ENCODE results near the gene PNMT.
A peak's percentile ranks its signal among the peaks of the same experiment; 100 is the strongest.
"Not testable (repeated sequence)": the region's sequence is repeated elsewhere in the genome, so short reads cannot be mapped to it uniquely, and the experiment has no call there.

Gene PNMT

GRCh38 chr17:39687546-39688474 lies 19.6 kb downstream of the PNMT start, which contains the start of gene PGAP3:
Gene PGAP3, minus strand, starts transcription at chr17:39688057. Its CDS starts 43 bp downstream, at chr17:39688014.
- FAIRE-seq, result no peak
- DNase-seq (ENCODE audit: low spot score), result peak; percentile 85

GRCh38 chr17:39688475-39688835 lies 20.2 kb downstream of the PNMT start:
- DNase-seq (ENCODE audit: low spot score) (no peak), FAIRE-seq (no peak)

- FAIRE-seq, result no peak
- no peak for DNase-seq (ENCODE audit: low spot score)
Measured at GRCh38 chr17:39688945-39689344, 20.7 kb downstream of the PNMT start.

- FAIRE-seq (no peak), DNase-seq (ENCODE audit: low spot score) (no peak)
Measured at GRCh38 chr17:39694593-39694992, 26.3 kb downstream of the PNMT start.

GRCh38 chr17:39695089-39695474 lies 26.8 kb downstream of the PNMT start:
- FAIRE-seq, result no peak
- peak; percentile 22 for DNase-seq (ENCODE audit: low spot score)

GRCh38 chr17:39696731-39697130 lies 28.5 kb downstream of the PNMT start:
- FAIRE-seq (no peak), DNase-seq (ENCODE audit: low spot score) (no peak)

GRCh38 chr17:39697961-39698360 lies 29.7 kb downstream of the PNMT start:
- no peak for FAIRE-seq
- no peak for DNase-seq (ENCODE audit: low spot score)

- FAIRE-seq; DNase-seq (ENCODE audit: low spot score): not testable (repeated sequence)
Measured at GRCh38 chr17:39699157-39699817, 31.0 kb downstream of the PNMT start.

- peak; percentile 58 for FAIRE-seq
- DNase-seq (ENCODE audit: low spot score), result peak; percentile 49
Measured at GRCh38 chr17:39699818-39700147, 31.5 kb downstream of the PNMT start, which contains the start of gene ERBB2. Gene ERBB2, plus strand, starts transcription at chr17:39700064. Its CDS starts 175 bp downstream, at chr17:39700239.

- FAIRE-seq, result no peak
- DNase-seq (ENCODE audit: low spot score), result no peak
Measured at GRCh38 chr17:39700148-39700987, 32.1 kb downstream of the PNMT start.

GRCh38 chr17:39701012-39701783 lies 32.9 kb downstream of the PNMT start:
- FAIRE-seq (no peak), DNase-seq (ENCODE audit: low spot score) (no peak)

- no peak for FAIRE-seq
- DNase-seq (ENCODE audit: low spot score), result no peak
Measured at GRCh38 chr17:39701784-39702422, 33.6 kb downstream of the PNMT start.

- DNase-seq (ENCODE audit: low spot score), result no peak
- no peak for FAIRE-seq
Measured at GRCh38 chr17:39702901-39703893, 34.9 kb downstream of the PNMT start.

- DNase-seq (ENCODE audit: low spot score) (no peak), FAIRE-seq (no peak)
Measured at GRCh38 chr17:39703913-39704312, 35.7 kb downstream of the PNMT start.

GRCh38 chr17:39704821-39705551 lies 36.7 kb downstream of the PNMT start:
- FAIRE-seq, result no peak
- no peak for DNase-seq (ENCODE audit: low spot score)

GRCh38 chr17:39705786-39706348 lies 37.6 kb downstream of the PNMT start:
- FAIRE-seq, result no peak
- DNase-seq (ENCODE audit: low spot score), result no peak

GRCh38 chr17:39706383-39706782 lies 38.1 kb downstream of the PNMT start:
- no peak for FAIRE-seq
- no peak for DNase-seq (ENCODE audit: low spot score)

- FAIRE-seq (no peak), DNase-seq (ENCODE audit: low spot score) (no peak)
Measured at GRCh38 chr17:39706921-39707337, 38.7 kb downstream of the PNMT start.
